T47D (cell line): ENCODE results near the gene HECW1.

Experiments
- DNase-seq, 2 experiments: peaks; one replicate each; pipeline versions ENCODE4 v3.0.0 to v3.0.0-alpha.2; 2011 to 2012; ENCODE audit warnings: low read depth in 1 of 2, low spot score in 1 of 2
- JUND ChIP-seq: IDR thresholded peaks from 2 replicates; pipeline ENCODE4 v1.6.1; 2012; ENCODE audit warnings: low read depth
- in situ Hi-C: cut with HindIII; loops from 2 replicates; pipeline ENCODE4 v1.10.0; 2016; ENCODE audit warnings: low sequenced_read_pairs, low pct_unique_long_range_greater_than_20kb

The HECW1 gene

DNA sequence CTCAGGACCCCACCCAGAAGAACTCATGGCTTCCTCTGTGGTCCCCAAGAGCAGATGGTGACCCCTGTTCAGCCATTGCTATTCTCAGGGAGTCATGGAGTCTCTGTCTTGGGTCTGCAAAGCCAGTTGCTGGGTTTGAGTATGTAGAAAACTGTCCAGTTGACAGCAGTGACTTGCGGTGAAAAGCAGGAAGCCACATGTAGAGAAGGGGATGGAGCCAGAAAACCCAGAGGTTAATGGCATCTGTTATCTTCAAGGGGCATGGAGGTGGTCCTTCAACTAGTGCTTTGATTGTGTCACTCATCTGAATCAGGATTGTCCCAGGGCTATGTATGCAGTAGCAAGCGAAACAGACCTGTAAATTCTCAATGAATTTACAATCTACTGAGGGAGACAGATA, 384.1 kb downstream of the HECW1 start:
- DNase-seq = no peak
- no peak for TF ChIP-seq JUND
- in situ Hi-C loops = no loop called here

DNA sequence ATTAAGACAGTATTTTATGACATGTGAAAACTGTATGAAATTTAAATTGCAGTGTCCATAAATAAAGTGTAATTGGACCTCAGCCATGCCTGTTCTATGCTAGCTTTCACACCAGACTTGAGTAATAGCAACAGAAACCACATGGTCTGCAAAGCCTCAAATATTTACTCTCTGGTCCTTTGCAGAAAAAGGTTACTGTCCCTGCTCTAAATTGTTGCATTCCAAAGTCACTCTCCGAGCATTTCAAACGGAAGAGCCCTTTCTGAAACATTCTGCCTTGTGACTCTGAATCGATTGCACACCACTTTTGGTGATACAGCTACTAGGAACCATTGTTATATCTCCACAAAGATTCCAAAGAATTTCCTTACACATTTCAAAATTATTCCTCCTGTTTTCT, 389.4 kb downstream of the HECW1 start:
- in situ Hi-C loops = no loop called here
- TF ChIP-seq JUND = no peak
- peak in 1 of 2 experiments; percentile 13 for DNase-seq

DNA sequence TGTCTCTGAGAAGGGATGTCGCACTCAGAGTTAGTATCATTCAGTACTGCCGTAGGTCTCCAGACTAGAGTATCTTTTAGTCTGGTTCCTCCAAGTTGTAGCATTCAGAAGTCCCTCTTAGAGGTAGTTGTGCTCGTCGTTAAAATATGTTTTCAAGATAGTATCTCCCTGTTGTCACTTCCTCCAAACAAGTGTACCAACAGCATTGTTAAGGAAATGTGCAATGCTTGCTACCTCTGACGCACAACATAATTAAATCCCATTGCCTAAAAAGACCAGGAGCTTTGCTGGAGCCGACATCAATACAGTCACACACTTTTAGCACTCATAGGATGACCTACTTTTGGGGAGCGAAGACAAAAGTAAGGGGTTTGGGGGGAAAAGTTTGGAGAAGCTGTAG, 390.5 kb downstream of the HECW1 start:
- TF ChIP-seq JUND = no peak
- in situ Hi-C loops = no loop called here
- no peak for DNase-seq

DNA sequence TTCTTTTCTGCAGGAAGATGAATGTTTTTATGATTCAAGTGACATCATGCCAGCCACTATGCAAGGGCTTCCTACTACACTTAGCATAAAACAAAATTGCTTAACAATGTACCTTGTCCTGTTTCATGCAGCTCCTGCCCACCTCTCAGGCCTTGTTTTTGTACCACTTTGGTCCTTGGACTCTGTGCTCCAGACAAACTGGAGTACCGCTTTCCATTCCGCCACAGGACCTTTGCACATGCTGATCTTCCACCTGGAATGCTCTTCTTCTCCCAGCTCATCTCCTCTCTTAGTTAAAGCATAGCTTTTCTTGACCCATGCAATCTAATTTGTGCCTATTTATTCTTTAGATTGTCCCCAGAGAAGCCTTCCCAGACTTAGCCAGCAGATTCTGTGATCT, 393.0 kb downstream of the HECW1 start:
- no peak for TF ChIP-seq JUND
- DNase-seq = no peak
- in situ Hi-C loops = no loop called here

DNA sequence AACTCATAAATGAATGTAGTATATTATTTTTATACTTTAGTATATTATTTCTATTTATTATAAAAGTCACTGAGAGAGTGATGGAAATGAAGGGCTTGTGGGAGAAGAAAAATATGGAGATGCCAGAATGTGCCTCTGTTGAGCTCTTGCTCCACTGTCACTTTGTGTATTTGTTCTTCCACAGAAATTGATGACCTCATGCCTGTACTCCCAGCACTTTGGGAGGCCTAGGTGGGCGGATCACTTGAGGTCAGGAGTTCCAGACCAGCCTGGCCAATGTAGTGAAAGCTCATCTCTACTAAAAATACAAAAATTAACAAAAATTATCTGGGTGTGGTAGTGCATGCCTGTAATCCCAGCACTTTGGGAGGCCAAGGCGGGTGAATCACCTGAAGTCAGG, 394.0 kb downstream of the HECW1 start:
- DNase-seq = no peak
- in situ Hi-C loops = no loop called here
- TF ChIP-seq JUND = no peak

DNA sequence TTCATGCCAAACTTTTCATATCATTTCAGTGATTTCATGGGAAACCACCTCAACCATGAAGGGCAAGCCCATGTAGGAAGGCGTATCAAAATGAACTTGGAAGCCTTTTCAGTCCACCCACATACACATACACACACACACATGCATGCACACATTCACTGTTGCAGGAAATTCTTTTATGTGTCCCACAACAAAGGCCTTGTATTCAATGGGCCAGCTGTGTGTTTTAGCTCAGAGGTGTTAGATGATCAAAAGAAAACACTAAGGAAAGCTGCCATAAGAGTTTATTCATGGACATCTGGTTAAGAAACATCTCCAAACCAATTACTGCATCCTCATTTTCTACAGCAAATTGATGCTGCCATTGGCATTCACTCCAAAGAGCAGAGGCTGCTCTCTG, 396.0 kb downstream of the HECW1 start:
- TF ChIP-seq JUND = no peak
- in situ Hi-C loops = no loop called here
- no peak for DNase-seq

DNA sequence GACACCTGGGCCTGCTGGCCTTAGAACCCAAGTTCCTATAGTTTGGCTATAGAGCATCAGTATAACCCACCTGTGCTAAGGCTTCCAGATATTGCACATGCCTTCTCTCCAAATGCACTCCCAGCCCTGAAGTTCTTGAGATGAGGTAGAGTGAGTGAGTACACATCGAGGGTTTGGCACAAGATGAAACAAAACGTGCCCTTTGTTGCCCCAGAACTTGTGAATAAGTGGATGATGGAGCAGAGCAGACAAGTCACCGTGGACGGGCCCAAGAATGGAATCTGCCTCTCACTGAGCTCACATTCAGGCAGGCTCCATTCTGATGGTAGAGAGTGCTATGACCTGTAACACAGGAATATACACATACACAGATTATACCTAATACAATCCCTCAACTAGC, 397.5 kb downstream of the HECW1 start:
- no peak for TF ChIP-seq JUND
- DNase-seq = no peak
- in situ Hi-C loops = no loop called here

DNA sequence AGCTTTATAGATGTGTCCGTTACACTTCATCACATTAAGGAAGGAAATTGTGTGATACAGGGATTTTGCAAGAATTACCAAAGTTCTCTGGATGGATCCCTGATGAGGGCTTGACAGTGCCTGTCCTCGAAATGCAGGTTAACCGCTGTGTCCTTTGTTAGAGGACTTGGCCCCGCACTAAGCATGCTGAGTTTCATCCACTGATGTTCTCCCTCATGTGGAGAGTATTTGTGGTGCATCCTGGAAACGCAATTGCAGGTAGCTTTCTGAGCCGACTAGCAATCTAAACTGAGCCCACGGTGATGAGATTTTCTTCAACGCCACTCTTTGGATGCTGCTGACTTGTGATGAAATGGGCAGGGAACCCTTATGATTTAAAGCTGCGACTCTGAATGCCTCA, 398.6 kb downstream of the HECW1 start:
- no peak for TF ChIP-seq JUND
- in situ Hi-C loops = no loop called here
- DNase-seq = no peak

DNA sequence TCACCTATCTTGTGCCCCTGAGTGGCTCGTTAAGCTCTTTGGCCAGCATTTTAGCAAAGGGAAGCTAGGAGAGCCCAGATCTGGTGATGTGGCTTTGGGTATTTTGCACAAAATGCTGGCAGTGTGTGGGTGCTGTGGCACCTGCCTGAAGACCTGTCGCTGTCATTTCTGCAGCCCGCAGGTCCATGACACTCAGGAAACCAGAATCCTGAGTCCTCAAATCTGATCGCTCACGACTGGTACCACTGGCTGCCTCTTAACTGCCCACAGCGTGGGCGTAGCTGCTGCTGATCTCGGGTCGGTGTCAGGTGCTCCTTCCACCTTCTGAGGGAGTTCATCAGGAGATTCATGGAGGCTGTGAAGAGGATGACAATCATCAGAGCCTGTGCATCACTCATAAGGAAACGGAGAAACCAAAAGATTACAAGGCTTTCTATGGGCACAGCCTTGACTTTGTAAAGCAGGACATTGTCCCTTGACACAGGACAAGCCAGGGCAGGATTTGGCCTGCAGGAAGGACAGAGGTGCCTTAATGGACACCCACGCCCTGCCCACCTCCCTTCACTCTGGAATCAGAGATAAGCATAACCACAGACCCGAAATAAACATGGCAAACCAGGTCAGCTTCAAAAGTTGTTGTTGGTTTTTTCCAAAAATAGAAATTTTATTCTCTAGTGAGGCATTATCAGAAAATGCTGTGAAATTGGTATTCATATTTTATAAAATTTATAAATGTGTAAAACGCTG, 399.5 kb downstream of the HECW1 start:
- no peak for TF ChIP-seq JUND
- in situ Hi-C loops = no loop called here
- no peak for DNase-seq

DNA sequence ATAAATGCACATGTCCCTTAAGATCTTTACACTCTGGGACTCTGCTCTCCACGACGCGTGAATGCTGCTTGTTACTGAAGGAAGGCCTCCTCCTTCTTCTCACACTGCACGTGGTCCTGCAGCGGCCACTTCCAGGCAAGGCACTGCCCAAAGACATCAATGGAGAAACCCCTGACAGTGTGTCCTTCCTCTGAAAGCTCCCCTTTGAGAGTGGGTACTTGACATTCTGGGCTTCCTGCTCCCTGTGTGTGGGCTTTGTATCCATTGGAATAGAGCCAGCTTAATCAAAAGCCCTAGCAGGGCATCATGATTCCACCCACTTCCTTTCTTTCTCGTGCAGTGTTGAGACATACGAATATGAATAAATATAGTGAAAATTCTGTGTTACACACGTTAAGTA, 400.8 kb downstream of the HECW1 start:
- TF ChIP-seq JUND = no peak
- DNase-seq = no peak
- in situ Hi-C loops = no loop called here

DNA sequence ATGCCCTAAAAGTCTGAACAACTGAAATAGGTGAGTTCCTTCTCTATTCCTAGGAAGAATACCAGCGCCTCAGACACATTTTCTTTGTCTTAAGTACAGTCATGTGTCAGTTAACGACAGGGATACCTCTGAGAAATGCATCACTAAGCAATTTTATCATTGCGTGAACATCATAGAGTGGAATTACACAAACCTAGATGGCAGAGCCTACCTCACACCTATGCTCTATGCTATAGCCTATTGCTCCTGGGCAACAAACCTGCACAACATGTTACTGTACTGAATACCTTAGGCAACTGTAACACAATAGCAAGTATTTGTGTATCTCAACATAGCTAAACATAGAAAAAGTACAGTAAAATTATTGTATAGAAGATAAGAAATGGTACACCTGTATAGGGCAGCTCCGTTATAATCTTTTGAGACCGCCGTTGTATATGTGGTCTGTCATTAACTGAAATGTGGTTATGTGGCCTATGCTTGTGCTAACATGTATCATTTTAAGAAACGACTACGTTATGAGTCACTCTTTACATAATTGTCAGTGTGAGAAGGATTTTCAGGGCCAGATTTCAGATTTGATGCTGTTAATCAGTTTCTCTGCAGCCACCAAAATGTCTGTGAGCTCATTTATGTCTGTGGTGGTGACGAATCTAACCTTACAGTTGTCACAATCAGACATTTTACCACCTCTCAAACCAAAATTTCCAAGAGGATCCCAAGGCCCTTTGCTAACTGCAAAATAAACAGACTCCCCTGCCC, 404.3 kb downstream of the HECW1 start:
- in situ Hi-C loops = no loop called here
- DNase-seq = no peak
- TF ChIP-seq JUND = no peak

DNA sequence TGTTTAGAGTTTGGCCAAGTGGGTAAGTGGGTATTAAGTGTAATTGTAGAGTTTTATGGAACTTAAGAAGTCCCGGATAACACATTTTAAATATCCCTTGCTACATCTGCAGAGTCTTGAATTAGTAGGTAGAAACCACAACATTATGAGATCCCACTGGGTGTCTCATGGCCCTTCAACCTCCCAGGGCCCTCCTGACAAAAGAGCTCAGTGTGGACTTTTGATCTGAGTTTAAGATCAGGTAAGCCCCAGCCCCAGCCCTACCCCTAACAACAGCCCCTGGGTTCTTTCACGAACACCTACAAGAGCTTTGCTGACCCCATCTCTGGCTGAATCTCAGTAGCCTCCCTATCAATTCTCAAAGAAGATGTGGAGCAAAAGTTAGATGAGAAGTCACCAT, 405.0 kb downstream of the HECW1 start:
- no peak for TF ChIP-seq JUND
- in situ Hi-C loops = no loop called here
- no peak for DNase-seq

DNA sequence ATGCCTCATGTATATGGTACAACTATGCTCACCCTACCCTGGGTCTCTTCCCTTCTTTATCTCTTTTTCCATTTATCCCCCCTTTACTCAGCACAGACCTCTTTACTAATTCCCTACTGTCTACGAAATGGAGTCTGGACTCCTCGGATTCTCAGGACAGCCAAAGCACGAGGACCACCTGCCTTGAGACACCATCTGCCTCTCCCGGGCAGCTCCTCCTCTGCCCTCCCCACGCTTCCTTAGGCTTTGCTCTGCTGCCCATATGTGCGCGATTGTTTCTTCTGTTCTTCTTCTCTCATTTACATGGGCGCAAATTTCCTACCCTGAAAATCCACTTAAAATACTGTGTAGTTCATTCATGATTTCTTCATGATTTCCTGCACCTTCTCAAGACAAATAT, 407.8 kb downstream of the HECW1 start:
- in situ Hi-C loops = no loop called here
- TF ChIP-seq JUND = no peak
- no peak for DNase-seq
